HUDEP-2 (cell line): Measurements from ENCODE around the gene CDC123.
A peak's percentile ranks its signal among the peaks of the same experiment; 100 is the strongest.

Experiments
- DNase-seq, 76 experiments: peaks; one replicate each; lab custom pipeline; 2025; ENCODE audit not compliant: unreplicated experiment in 76 of 76; lab: John Stamatoyannopoulos, UW

Gene CDC123

DNA sequence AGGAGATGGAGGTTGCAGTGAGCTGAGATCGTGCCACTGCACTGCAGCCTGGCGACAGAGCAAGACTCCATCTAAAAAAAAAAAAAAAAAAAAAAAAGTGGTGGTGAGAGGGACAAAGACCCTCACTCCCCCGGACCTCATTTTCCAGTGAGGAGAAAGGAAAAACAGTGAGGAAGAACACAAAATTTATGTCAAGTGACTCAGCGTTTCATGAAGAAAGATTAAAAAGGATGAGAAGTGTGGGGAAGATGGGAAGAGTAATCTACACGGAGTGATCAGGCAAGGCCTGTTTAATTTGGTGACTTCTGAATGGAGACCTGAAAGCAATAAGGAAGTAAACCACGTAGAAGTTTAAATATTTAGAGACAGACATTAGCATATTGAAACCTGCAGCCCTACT, 7.3 kb upstream of the CDC123 start:
- no peak for DNase-seq

GRCh38 chr10:12189426-12189825, 6.6 kb upstream of the CDC123 start:
- no peak for DNase-seq

DNA sequence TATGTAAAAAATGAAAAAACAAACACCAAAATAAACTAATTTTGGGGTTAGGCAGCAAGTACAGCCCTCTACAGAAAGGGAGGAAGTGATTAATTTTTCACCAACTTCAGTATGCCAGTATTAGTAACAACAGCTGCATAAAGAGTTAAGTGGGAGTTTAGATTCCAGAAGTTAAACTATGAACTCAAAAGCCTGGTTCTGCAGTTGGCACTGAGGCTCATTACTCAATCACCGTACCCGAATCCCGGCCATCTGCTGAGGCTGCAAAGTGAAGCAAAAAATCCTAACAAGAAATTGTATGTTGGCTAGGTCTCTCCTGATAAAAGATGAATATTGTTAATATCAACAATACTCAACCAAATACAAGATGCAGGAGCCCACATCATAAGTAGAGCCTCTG, 4.3 kb upstream of the CDC123 start:
- DNase-seq: no peak

DNA sequence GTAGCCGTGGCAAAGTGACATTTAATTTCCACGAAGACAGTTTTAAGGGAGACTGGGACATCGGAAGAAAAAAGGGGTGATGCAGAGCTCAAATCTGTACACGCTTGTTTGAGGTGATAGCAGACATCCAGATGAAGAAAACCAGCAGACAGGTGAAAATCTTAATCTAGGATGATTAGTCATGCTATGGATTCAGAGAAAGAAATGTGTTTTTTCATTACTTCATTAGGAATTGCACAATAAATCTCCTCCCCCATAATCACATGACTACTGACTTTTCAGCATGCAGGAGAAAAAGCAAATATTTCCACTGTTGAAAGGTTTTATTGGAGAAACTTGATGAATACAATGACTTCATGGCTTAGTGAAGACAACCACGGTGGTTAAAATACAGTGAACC, 2.8 kb upstream of the CDC123 start:
- DNase-seq: peak in 1 of 76 experiments; percentile 0

DNA sequence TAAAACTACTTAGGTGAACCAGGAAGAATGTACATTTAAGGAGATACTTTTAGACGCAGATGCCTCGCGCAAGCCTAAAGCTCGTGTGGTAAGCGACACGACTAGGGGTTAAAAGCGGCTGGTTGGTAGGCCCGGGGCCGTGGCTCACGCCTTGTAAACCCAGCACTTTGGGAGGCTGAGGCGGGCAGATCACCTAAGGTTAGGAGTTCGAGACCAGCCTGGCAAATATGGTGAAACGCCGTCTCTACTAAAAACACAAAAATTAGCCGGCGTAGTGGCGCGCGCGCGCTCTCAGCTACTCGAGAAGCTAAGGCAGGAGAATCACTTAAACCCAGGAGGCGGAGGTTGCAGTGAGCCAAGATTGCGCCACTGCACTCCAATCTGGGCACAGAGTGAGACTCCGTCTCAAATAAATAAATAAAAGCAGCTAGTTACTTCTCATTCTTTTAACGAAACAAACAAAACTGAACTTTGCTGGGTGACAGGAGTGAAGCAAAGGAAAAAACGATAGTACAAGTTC, 1.2 kb upstream of the CDC123 start:
- DNase-seq: peak in 22 of 76 experiments; percentile 1 to 34 (median 8)

DNA sequence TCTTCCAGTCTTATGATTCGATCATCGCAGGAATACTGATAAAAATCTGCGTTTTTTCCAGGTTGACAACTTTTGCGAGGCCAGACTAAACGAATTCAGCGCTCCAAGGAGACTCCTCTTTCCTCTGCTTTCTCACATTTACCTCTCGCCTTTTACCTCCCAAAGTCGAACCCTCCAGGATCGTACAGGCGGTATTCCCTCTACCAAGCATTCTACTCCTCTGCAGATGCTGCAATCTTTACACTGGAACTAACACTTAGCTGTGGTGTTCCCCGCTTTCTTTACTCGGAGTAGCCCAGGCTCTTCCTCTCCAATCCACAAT, 746 bp upstream of the CDC123 start:
- peak in 1 of 76 experiments; percentile 29 for DNase-seq

- DNase-seq: peak in 2 of 76 experiments; percentile 26 to 35
Measured at GRCh38 chr10:12196531-12197211, 683 bp downstream of the CDC123 start.

DNA sequence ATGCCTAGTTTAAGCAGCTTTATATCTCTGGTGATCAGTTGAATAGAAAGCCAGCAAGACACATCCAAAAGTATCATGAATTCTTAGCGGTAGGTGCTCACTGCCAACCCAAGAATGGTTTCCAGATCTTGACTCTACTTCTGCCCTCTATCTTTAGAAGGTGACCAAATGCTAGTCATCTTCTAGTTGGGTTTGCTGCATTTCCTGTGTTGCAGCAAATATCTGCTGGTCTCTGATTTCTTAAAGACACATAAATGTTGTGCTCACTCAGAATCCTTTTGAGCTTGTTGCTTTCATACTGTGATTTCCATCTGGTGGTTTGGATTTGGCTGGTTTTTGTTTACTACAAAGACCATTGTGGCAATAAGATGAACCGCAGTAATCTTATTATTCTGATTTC, 2.2 kb downstream of the CDC123 start:
- DNase-seq: peak in 1 of 76 experiments; percentile 7

DNA sequence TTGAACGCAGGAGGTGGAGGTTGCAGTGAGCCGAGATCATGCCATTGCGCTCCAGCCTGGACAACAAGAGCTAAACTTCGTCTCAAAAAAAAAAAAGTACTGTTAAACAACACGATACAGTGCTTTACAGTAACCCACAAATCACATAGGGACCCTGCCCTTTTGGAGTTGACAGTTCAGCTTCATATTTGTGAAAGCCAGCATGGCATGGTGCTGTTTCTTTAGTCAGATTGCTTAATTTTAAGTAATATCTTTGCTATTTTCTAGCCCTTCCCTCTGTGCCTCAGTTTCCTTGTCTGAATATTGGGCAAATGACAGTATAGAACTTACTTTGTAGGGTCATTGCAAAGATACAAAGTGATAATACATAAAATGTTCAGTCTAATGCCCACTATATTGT, 4.9 kb downstream of the CDC123 start:
- DNase-seq: no peak

DNA sequence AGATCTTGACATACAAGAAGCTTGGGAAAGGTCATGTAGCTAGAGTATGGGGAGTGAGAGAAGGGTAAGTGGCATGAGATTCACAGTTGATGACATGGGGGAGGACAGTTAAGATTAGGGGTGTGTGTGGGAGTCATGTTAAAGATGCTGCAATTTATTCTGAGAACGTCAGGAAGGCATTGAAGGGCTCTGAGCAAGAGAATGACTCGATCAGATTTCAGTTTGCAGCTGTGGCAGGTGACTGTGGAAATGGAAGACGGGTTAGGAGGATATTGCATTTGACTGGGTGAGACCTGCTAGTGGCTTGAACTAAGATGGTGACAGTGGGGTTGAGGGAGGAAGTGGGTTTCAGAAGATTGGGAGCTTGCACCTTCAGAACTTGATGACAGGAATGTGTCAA, 5.6 kb downstream of the CDC123 start:
- DNase-seq: peak in 1 of 76 experiments; percentile 4

DNA sequence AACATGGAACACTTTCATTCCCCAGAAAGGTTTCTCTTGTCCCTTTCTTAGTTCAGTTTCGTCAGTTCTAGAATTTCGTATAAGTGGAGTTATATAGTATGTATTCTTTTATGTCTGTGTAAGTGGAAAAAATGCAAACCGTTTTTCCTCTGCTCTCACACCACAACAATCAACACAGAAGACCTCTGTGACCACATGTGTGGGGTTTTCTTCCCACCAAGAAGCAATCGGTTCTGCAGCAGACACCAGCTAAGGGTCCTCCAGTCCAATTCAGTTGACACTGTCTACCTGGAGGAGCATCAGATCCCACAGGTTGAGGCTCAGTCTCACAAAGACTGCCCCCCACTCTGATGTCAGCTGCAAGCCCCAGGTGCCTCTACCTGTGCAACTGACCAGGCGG, 6.2 kb downstream of the CDC123 start:
- no peak for DNase-seq

DNA sequence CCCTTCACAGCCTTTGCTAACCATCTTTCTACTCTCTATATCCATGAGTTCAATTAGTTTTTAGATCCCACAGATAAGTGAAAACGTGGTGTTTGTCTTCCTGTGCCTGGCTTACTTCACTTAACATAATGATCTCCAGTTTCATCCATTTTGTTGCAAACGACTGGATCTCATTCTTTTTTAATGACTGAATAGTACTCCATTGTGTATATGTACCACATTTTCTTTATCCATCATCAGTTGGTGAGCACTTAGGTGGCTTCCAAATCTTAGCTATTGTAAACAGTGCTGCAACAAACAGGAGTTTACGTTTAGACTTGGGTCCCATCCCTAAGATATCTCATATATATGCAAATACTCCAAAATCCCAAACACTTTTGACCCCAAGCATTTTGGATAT, 9.1 kb downstream of the CDC123 start:
- DNase-seq: no peak

GRCh38 chr10:12207114-12207513, 11.1 kb downstream of the CDC123 start:
- no peak for DNase-seq

- peak in 75 of 76 experiments; percentile 28 to 94 (median 79) for DNase-seq
Measured at GRCh38 chr10:12208460-12208859, 12.5 kb downstream of the CDC123 start.

- DNase-seq: no peak
Measured at GRCh38 chr10:12212454-12212853, 16.5 kb downstream of the CDC123 start.

GRCh38 chr10:12213621-12214020, 17.6 kb downstream of the CDC123 start:
- DNase-seq: peak in 2 of 76 experiments; percentile 3 to 25

DNA sequence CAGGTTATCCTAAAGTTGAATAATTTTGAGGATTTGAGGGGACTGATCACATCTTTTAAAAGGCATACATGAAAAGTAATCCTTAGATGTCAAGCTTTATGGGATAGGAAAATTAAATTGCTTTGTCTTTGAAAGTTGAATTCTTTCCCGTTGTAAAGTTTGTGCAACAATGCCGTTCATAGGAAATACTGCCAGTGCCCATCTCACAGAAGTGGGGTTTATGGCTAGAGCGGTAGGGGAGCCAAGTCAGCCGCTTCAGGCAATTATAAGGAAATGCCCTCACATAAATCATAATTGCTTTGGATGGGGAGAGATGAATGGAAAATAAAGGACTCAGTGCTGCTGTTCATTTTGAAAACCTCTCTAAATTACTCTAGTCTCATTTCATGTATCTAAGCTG, 18.1 kb downstream of the CDC123 start:
- no peak for DNase-seq

- DNase-seq: peak in 34 of 76 experiments; percentile 1 to 58 (median 26)
Measured at GRCh38 chr10:12214763-12215218, 18.8 kb downstream of the CDC123 start.

DNA sequence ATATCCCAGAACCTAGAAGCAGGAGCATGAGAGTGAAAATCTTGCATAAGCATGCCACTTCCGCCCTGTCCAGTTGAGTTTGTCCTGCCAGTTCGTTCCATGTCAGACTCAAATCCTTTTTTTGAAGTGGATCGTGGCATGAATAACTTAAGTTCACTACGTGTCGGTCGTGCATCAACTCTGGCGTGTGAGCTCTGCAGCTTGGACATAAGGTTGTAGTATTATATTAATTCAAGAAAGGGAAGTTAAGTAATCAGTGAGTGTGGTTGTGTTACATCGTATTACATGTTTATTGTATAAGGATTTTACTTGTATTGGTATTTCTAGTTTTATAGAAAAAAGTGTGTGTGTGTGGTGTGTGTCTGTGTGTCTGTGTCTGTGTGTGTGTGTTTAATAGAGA, 23.0 kb downstream of the CDC123 start:
- no peak for DNase-seq

DNA sequence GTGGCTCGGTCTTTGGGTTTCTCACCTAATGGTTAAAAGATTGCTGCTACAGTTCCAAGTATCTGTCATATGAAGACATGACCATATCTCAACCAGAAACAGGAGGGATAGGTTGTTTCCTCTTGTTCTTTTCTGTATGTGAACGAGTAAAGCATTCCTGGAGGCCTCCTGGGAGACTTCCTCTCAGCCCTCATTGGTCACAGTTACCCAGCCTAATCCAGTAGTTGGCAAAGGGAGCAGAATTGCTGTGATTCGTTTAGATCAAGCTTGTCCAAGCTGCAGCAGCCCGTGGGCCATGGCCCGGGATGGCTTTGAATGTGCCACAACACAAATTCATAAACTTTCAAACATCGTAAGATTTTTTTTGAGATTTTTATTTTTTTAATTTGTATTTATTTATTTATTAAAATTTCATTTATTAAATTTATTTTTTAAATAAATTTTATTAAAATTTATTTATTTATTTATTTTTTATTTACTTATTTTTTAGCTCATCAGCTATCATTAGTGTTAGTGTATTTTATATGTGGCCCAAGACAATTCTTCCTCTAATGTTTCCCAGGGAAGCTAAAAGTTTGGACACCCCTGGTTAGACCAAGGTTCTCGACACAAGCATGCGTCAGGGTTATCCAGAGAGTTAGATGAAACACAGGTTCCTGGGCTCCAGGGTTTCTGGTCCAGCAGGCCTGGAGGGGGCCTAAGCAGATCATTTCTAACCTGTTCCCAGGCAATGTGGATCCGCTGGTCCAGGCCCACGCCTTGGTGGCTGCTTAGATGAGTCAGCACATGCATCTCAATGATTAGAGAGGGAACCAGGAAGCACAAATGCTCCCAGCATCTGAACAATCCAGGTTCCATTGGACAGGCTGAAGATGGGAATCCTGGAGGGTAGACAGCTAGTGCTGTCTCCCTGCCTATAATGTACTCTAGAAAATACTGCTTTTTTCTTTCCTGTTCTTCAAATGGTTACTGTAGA, 25.6 kb downstream of the CDC123 start:
- peak in 6 of 76 experiments; percentile 1 to 22 (median 8) for DNase-seq

- DNase-seq: no peak
Measured at GRCh38 chr10:12225444-12225843, 29.5 kb downstream of the CDC123 start.
